ENCODE results near the gene SAT2. TPM values are rescaled to one million over a fixed set of nuclear protein-coding genes. Genes with fewer than 3 reads are reported as not detected.

SAT2 gene
- total and polyA plus RNA-seq, 2 of the 13 experiments (the other 11 are each of a cell fraction or from before 2014, with no cell fraction given) = 37.6 to 93.7 TPM

GRCh38 chr17:7583253-7584109 lies 44.1 kb downstream of the SAT2 start, which contains the start of gene MPDU1 (continued):
- TF ChIP-seq BCL3 (CRISPR knock-in tag; IDR thresholded peaks at IDR 0.05) (peak; percentile 79; the same call in 1 of the 2 replicates), ESRRA (CRISPR knock-in tag; IDR thresholded peaks at IDR 0.05; ENCODE audit: low read depth) (peak; percentile 23; the same call in 1 of the 2 replicates), SMAD9 (CRISPR knock-in tag; IDR thresholded peaks at IDR 0.05) (0 out of 2 replicates have a peak, but pooled peaks have one; percentile 65), CHD2 (IDR thresholded peaks at IDR 0.05; ENCODE audit: low read depth, low read length) (no peak), CBX5 (CRISPR knock-in tag; IDR thresholded peaks at IDR 0.05; ENCODE audit: borderline replicate concordance) (peak; percentile 71; the same call in 1 of the 2 replicates), SOX13 (IDR thresholded peaks at IDR 0.05) (no peak), SOX13 (CRISPR knock-in tag; conservative IDR thresholded peaks at IDR 0.05 in 1 of 2, IDR thresholded peaks at IDR 0.05 in 1 of 2) (0 out of 4 replicates have a peak, but pooled peaks of 1 of the 2 experiments have one; percentile 37), ZBTB40 (IDR thresholded peaks at IDR 0.05) (peak; percentile 77), ZBTB40 (CRISPR knock-in tag; IDR thresholded peaks at IDR 0.05) (peak; percentile 58), ZNF569 (CRISPR knock-in tag; IDR thresholded peaks at IDR 0.05; ENCODE audit: borderline replicate concordance) (no peak), PCBP1 (IDR thresholded peaks at IDR 0.05; ENCODE audit: borderline replicate concordance, low read depth, low read length) (no peak), GABPA (IDR thresholded peaks at IDR 0.05; ENCODE audit: low read depth, low read length) (peak; percentile 77), GABPA (CRISPR knock-in tag; IDR thresholded peaks at IDR 0.05; ENCODE audit: low read depth) (peak; percentile 97), ZSCAN29 (CRISPR knock-in tag; conservative IDR thresholded peaks at IDR 0.05) (no peak), GZF1 (CRISPR knock-in tag; IDR thresholded peaks at IDR 0.05) (no peak; the same call in 1 of the 2 replicates), BCL6 (CRISPR knock-in tag; IDR thresholded peaks at IDR 0.05) (peak; percentile 31)

Measured in HepG2 (cell line).